ENCODE data around the gene FBXO46.
A peak's percentile ranks its signal among the peaks of the same experiment; 100 is the strongest.

FBXO46 gene

DNA sequence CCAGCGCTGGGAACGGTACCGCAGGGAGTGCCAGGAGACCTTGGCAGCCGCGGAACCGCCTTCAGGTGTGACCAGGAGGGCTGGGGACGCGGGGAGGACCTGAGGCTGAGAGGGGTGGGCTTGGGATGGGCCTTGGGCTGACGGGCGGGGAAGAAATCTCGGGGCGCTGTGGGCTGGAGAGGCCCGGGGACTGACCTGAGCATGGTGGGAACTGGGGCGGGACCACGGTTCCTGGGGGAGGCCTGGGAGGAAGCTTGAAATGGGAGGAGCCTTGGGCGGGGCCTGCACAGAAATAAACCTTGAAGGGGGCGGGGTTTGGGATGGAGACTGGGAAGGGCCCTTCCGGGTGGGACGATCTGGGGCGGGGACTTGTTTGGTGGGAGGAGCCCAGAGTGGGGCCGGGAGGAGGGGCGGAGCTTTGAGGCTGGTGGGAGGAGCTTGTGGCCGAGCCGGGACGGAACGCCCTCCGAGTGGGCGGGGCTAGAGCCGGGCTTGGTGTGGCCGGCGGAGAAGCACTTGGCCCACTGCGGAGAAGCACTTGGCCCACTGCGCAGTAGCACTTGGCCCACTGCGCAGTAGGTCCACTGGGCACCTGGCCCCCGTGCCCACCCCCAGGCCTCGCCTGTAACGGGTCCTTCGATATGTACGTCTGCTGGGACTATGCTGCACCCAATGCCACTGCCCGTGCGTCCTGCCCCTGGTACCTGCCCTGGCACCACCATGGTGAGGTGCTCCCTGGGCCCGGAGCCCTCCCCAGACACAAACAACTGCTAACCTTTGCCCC lies 59.8 kb downstream of the FBXO46 start:
- no peak for TF ChIP-seq EZH2phosphoT487 (IDR thresholded peaks at IDR 0.05; ENCODE audit: borderline replicate concordance, low read length)
- TF ChIP-seq, protein P1, sequence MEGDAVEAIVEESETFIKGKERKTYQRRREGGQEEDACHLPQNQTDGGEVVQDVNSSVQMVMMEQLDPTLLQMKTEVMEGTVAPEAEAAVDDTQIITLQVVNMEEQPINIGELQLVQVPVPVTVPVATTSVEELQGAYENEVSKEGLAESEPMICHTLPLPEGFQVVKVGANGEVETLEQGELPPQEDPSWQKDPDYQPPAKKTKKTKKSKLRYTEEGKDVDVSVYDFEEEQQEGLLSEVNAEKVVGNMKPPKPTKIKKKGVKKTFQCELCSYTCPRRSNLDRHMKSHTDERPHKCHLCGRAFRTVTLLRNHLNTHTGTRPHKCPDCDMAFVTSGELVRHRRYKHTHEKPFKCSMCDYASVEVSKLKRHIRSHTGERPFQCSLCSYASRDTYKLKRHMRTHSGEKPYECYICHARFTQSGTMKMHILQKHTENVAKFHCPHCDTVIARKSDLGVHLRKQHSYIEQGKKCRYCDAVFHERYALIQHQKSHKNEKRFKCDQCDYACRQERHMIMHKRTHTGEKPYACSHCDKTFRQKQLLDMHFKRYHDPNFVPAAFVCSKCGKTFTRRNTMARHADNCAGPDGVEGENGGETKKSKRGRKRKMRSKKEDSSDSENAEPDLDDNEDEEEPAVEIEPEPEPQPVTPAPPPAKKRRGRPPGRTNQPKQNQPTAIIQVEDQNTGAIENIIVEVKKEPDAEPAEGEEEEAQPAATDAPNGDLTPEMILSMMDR (IDR thresholded peaks at IDR 0.05; ENCODE audit: low read depth, low read length, poor library complexity, severe bottlenecking): no peak
- Histone ChIP-seq H3K4me3 (ENCODE audit: low read length) (peak overlapping the region; percentile 41), H4K20me1 (ENCODE audit: control insufficient read depth, insufficient read depth, low read depth, low read length) (no peaks in the 10 kb centered on the region), H3K27ac (ENCODE audit: low read depth, low read length) (no peak overlapping the region), H3F3A (ENCODE audit: control insufficient read depth, insufficient read depth) (peaks cover 16% of the 10 kb centered on the region), H3K9me2 (replicated peaks; ENCODE audit: control insufficient read depth, low read length) (no peaks in the 10 kb centered on the region), H3K79me2 (ENCODE audit: control insufficient read depth, low read length) (no peaks in the 10 kb centered on the region), H3K4me2 (ENCODE audit: low read length) (peak overlapping the region; percentile 56), H3K4me1 (ENCODE audit: control insufficient read depth, low read length) (peaks cover 38% of the 10 kb centered on the region), H3K27me3 (ENCODE audit: control insufficient read depth, low read length) (peaks cover 5% of the 10 kb centered on the region; the same call in 1 of the 2 replicates), H3K36me3 (ENCODE audit: control insufficient read depth, low read length) (no peaks in the 10 kb centered on the region), H3K9me3 (ENCODE audit: control insufficient read depth, insufficient read depth, low read length) (no peaks in the 10 kb centered on the region)

GRCh38 chr19:45668342-45668871 lies 62.3 kb downstream of the FBXO46 start:
- Histone ChIP-seq H3K79me2 (ENCODE audit: control insufficient read depth, low read length) (no peaks in the 10 kb centered on the region), H3K4me1 (ENCODE audit: control insufficient read depth, low read length) (peaks cover 46% of the 10 kb centered on the region), H3K36me3 (ENCODE audit: control insufficient read depth, low read length) (no peaks in the 10 kb centered on the region), H3K27ac (ENCODE audit: low read depth, low read length) (peak overlapping the region; percentile 19; the same call in 1 of the 2 replicates), H4K20me1 (ENCODE audit: control insufficient read depth, insufficient read depth, low read depth, low read length) (no peaks in the 10 kb centered on the region), H3K4me2 (ENCODE audit: low read length) (peak overlapping the region; percentile 99), H3K27me3 (ENCODE audit: control insufficient read depth, low read length) (peaks cover 5% of the 10 kb centered on the region; the same call in 1 of the 2 replicates), H3K9me2 (replicated peaks; ENCODE audit: control insufficient read depth, low read length) (no peaks in the 10 kb centered on the region), H3F3A (ENCODE audit: control insufficient read depth, insufficient read depth) (peaks cover 16% of the 10 kb centered on the region), H3K4me3 (ENCODE audit: low read length) (peak overlapping the region; percentile 90), H3K9me3 (ENCODE audit: control insufficient read depth, insufficient read depth, low read length) (no peaks in the 10 kb centered on the region)
- TF ChIP-seq, protein P1 (IDR thresholded peaks at IDR 0.05; ENCODE audit: low read depth, low read length, poor library complexity, severe bottlenecking): no peak
- TF ChIP-seq EZH2phosphoT487 (IDR thresholded peaks at IDR 0.05; ENCODE audit: borderline replicate concordance, low read length): no peak

- no peaks in the 10 kb centered on the region for H3K36me3 ChIP-seq (ENCODE audit: control insufficient read depth, low read length)
- H3K4me3 ChIP-seq (ENCODE audit: low read length): peak within 1 kb of the TSS; percentile 90
- H3F3A ChIP-seq (ENCODE audit: control insufficient read depth, insufficient read depth): peaks cover 16% of the 10 kb centered on the region
- H3K4me2 ChIP-seq (ENCODE audit: low read length): peak within 1 kb of the TSS; percentile 99
- peaks cover 5% of the 10 kb centered on the region; the same call in 1 of the 2 replicates for H3K27me3 ChIP-seq (ENCODE audit: control insufficient read depth, low read length)
- H3K4me1 ChIP-seq (ENCODE audit: control insufficient read depth, low read length): peaks cover 46% of the 10 kb centered on the region
- H3K9me2 ChIP-seq (replicated peaks; ENCODE audit: control insufficient read depth, low read length): no peaks in the 10 kb centered on the region
- no peaks in the 10 kb centered on the region for H4K20me1 ChIP-seq (ENCODE audit: control insufficient read depth, insufficient read depth, low read depth, low read length)
- H3K79me2 ChIP-seq (ENCODE audit: control insufficient read depth, low read length): no peaks in the 10 kb centered on the region
- peak within 1 kb of the TSS; percentile 19; the same call in 1 of the 2 replicates for H3K27ac ChIP-seq (ENCODE audit: low read depth, low read length)
- no peak for TF ChIP-seq EZH2phosphoT487 (IDR thresholded peaks at IDR 0.05; ENCODE audit: borderline replicate concordance, low read length)
- TF ChIP-seq, protein P1 (IDR thresholded peaks at IDR 0.05; ENCODE audit: low read depth, low read length, poor library complexity, severe bottlenecking): no peak
- H3K9me3 ChIP-seq (ENCODE audit: control insufficient read depth, insufficient read depth, low read length): no peaks in the 10 kb centered on the region
Measured at GRCh38 chr19:45667620-45668341, 62.9 kb downstream of the FBXO46 start, which contains the start of gene GIPR. Gene GIPR, plus strand, starts transcription at chr19:45668221. Its CDS starts 1,300 bp downstream, at chr19:45669521.
